Activated gamma-delta T cell treated with Interleukin-2 at 50 U/mL for 16 hours (primary cell): ENCODE data around the gene SCYGR1.
"Not testable (repeated sequence)": the region's sequence is repeated elsewhere in the genome, so short reads cannot be mapped to it uniquely, and the experiment has no call there.

Experiments used
- DNase-seq: peaks from one replicate; pipeline ENCODE4 v3.0.0-alpha.2; 2020

SCYGR1 gene

DNA sequence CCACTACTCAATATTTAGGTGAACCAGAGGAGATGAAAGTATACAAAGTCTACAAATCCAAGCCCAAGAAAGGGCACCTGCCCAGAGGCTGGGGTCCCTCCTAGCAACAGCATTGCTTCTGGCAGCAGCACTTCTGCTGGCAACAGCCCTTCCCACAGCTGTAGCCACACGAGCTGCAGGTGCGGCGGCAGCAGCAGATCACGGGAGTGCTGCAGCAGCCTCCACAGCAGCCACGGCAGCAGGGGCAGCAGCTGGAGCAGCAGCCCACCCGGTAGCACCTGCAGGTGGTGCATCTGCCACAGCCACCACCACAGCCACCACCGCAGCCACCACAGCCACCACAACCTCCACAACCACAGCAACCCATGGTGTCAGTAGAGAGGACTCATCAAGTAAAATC, at the start of gene SCYGR1:
Gene SCYGR1, minus strand, starts transcription at position 367 of the 400 bp plus-strand sequence. Its CDS starts 0 bp downstream, at position 367.
- DNase-seq = not testable (repeated sequence)

DNA sequence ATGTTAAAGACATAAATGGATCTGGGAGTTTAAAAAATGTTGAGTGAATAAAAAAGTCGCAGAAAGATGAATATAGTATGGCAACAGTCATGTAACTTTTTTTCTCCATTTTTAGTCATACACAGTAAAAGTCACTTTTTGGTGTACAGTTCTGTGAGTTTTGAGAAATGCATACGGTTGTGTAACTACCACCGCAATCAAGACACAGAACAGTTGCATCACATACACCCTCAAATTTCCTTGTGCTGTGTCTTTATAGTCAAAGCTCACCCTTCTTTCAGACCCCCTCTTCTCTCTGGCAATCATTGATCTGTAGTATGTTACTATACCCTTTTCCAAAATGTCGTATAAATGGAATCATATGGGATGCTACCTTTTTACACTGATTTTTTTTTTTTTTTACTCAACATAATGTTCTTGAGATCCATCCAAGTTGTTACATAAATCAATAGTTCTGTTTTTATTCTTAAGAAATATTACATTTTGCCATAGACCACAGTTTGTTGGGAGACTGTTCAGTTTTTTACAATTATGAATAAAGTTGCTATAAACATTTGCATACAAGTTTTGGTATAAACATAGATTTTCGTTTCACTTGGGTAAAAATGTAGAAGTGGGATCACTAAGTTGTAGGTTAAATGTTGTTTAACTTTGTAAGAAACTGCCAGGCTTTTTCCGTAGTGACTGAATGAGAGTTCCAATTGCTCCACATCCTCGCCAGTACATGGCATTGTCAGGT, 48.9 kb upstream of the SCYGR1 start:
- no peak for DNase-seq

- no peak for DNase-seq
Observed at GRCh38 chr2:227433171-227433570, 45.4 kb upstream of the SCYGR1 start.

DNA sequence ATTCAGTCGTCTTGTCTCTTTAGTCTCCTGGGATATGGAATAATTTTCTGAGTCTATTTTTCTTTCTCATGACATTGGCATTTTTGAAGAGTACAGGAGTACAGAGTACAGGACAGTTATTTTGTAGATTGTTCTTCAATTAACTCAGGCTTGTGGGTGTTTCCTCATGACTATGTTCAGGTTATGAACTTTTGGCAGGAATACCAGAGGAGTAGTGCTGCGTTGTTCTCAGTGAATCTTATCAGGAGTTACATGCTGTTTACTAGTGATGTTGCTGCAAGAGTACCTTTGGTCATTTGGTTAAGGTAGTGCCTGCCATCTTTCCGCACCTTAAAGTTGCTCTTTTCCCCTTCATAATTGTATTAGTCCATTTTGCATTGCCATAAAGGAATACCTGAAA, 42.9 kb upstream of the SCYGR1 start:
- no peak for DNase-seq

GRCh38 chr2:227428731-227429285, 41.1 kb upstream of the SCYGR1 start:
- DNase-seq = no peak

DNA sequence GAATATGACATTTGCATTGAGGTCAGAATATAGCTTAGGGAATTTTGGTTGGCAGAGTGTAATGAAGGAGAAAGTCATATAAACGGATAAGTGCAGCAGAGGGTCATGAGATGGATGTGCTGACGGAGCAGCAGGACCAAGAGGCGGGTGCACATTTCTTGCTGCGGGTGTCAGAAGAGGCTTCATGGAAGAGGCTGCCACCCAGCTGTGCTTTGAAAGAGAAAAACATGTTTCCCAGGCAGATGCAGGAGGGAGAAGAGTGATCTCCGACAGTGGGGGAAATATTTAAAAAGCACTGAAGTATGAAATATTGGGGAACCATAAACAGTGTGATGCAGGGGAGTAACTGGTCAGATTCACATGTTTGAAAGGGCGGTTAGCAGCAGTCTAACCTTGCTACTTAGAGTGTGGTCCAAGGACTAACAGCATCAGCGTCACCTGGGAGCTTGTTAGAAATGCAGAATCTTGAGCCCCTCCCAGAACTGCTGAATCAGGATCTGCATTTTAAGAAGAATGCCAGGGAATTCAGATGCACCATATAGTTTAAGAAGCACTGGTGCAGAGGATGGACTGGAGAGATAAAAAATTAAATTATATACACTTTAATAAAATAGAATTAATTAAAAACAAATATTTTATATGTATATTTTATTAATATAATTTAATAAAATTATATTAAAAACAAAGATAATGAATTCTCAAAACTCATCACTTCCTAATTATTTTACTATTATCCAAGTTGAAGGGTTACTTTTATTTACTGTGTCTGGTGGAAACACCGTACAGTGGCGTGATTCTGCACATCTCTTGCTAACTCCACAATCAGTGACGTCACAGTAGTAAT, 36.1 kb upstream of the SCYGR1 start:
- DNase-seq = no peak

- DNase-seq = no peak
Observed at GRCh38 chr2:227420087-227421052, 32.6 kb upstream of the SCYGR1 start.

DNA sequence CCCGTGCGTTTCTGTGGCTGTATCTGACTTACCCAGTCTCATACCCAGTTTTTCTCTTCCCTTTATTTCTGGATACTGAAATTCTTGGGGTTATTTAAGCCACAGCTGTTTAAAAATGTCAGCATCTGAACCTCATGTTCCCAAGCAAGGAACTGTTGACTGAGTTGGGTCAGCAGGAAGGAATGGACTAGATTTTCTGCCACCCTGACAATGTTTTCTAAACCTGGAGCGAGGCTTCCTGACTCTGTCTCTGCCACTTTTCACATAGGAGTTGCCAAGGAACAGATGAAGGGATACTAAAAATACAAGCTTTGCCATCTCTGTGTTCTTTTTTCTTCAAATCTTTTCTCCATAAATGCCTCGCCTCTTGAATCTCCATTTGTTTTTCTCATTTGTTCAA, 29.0 kb upstream of the SCYGR1 start:
- no peak for DNase-seq

DNA sequence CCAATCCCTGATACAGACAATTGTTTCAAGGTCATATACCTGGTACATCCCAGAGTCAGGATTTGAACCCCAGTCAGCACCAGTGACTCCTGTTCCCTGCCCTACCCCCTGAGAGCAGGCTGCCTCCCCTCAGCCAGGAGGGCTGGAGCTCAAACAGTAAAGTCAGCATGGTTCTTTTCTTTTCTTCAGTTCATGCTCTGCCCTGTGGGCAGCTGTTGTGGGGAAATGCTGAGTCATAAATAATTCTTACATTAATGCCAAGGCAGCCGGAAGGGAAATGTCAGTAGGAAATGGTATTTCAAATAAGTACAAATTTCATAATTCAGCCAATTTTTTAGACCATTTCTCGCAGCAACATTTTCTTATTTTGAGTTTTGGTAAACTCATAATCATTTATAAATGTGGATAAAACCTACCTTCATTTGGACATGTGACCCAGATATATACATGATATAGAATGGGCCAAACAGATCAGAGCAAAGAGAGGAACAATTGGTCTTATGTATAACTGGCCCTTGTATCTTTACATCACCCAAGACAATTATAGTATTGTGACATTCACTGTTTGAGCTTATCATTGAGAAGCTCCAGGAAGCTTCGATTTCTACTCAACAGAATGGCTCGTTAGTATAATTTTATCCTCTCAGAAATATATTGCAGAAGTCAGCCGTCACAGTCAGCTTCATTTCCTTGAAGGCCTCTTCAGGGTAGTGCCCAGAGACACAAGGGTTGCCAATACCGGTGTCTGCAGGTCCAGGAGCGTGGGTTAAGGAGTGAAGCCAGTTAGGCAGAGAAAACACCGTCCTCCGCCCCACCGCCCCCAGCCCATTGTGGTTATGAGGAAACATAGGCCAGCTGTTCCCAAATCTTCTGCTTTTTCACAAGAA, 28.0 kb upstream of the SCYGR1 start:
- DNase-seq = no peak

- no peak for DNase-seq
Observed at GRCh38 chr2:227414846-227415245, 27.1 kb upstream of the SCYGR1 start.

DNA sequence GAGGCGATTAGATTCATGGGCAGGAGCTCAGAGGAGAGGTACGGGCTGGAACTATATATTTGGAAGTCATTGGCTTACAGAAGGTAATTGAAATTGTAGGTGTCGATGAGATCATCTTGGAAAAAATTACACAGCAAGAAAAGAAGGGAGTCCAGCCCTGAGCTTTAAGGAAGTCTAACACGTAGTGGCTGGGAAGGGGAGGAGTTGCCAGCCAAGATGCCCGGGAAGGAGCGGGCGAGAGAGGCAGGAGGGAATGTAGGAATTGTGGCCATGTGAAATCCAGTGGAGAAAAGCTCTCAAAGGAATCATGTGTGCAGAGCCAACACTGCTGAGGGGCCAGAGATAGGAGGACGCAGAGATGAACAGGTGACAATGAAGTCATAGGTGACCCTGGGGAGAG, 25.6 kb upstream of the SCYGR1 start:
- no peak for DNase-seq

DNA sequence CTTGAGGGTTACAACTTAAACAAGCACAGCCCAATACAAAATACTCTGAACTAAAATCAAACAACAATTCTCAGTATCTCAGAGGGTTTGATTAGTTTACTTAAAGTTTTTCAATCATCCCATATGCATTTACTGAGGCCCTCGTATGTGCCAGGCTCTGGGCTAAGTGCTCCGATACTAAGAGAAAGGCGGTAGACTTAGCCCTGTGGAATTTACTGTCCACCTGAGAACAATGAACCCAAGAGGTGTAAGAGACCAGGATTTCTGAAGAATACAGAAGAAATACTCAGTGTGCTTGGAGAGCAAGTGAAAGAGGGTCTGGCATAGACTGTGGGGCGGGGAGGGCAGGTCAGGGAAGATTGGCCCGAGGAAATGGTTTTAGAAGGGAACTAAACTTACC, 25.1 kb upstream of the SCYGR1 start:
- no peak for DNase-seq

DNA sequence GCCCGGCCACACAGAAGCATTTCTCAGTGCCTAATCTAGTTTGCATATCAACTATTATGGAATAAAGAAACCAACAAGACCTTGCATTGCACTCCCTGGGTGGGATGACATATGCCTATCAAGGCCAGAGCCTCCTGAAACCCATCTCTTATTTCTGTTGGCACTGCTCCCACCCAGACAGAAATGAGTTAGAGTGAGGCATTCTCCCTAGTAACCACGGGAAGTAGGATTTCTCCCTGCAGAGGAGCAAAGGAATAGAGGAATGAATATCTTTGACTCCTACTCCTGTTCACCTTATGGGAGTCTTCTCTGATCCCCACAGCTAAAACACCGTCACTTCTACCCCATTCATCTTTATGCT, 24.2 kb upstream of the SCYGR1 start:
- DNase-seq = no peak

DNA sequence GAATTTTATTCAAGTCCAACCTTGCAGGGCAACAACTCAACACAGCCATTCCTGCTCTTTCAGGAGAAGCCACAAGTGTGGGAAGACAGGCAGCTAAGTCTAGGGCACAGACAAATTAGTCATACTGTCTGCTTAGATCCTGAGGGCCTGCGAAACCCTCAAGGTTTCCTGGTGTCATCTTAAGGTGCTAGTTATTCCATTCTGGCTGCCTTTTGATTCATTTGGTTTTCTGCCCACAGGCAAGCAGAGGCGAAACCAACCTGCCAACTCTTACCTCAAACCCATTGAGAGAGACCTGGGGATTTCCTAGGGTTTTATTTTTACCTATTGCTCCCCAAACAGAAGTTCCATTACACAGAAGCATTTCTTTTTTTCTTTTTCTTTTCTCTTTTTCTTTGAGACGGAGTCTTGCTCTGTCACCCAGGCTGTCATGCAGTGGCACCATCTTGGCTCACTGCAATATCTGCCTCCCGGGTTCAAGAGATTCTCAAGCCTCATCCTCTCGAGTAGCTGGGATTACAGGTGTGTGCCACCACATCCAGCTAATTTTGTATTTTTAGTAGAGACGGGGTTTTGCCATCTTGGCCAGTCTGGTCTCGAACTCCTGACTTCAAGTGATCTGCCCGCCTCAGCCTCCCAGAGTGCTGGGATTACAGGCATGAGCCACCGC, 23.7 kb upstream of the SCYGR1 start:
- DNase-seq = no peak

DNA sequence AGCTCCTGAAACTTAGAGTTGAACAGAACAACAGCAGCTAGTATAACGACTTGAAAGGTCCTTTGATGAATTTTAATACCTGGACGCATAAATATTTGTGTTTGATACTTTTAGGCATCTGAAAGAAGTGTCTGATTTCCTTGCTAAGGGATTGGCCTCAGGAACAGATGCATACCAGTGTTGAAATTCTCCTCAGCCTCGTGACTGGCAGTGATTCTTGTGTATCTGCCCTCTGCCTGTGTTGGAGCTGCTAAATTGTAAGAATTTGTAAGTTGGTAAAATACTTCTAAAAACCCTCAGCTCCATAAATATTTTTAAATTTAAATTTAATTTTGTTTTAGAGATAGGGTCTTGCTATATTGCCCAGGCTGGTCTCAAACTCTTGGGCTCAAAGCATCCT, 22.4 kb upstream of the SCYGR1 start:
- no peak for DNase-seq

GRCh38 chr2:227407591-227408151, 19.9 kb upstream of the SCYGR1 start:
- no peak for DNase-seq

DNA sequence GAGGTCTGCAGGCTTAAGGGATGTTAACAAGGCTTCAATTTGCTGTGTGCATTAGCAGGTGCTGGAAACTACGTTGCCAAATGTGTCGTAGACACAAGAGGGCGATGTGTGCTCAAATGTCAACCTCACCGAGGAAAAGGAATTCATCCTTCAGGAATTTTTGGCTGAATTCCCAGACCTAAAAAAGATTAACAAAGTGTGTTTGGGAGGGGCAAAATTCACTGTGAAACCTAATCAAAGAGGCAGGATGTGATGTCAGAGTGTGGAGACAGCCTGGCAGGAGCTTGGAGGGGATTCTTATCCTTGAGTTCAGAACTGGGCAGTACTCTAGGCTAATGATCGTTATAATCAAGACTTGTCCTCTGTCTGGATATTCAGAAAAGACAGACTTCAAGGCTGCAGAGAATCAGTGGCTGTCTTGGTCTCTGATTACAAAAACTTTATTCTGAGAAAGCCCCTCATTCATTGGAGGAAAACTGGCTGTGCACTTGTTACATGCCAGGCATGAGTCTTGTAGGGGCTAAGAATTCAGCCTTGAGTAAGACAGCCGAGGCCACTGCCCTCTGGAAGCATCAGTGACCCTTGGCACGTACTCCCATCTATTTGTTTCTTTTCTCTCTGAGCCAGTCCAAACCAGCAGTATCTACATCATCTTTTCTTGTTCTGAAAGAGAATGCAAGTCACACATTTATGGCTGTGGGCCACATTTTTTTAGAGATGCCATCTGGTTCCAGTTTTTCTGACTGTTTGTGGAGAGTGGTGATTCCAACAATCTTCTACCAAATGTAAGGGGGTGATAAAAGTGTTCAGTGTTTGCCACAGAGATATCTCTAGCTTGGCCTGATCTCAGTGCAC, 18.7 kb upstream of the SCYGR1 start:
- DNase-seq = no peak

GRCh38 chr2:227404585-227405271, 17.0 kb upstream of the SCYGR1 start:
- no peak for DNase-seq

DNA sequence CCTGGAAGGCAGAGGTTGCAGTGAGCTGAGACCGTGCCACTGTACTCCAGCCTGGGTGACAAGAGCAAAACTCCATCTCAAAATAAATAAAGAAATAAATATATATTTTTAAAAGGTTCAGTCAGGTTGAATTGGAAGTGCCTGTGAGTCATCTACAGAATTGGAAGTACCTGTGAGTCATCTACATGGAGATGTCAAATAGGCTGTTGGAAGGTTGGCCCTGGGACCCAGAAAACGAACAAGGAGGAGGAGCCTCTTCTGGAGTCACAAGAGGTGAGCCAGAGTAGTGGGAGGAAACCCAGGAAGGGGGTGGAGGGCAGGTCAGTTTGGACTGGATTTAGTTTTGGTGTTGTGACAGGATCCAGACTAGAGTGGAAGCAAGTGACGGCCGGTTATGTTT, 15.2 kb upstream of the SCYGR1 start:
- no peak for DNase-seq
